ENCODE results near the gene MED20.

DNA sequence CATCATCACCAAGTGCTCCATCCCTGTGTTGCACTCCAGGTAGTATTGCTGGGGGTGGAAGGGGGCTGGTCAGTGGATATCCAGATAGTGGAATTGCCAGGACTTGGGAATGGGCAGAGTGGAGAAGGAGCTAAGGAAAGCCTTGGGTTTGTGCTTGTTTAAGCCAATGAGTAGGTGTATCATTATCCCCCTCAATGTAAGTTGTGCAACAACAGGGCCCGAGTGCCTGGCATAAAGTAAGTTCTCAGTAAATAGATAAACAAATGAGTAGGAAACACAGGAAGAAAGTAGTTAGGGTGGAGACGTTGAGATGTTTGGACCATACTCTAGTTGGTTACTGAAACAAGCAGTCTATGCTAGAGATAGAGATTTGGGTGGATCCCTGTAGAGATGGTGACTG, 10.9 kb upstream of the MED20 start:
- TF ChIP-seq GATA2 (CRISPR knock-in tag; IDR thresholded peaks at IDR 0.05) = no peak
- TF ChIP-seq, protein P1, sequence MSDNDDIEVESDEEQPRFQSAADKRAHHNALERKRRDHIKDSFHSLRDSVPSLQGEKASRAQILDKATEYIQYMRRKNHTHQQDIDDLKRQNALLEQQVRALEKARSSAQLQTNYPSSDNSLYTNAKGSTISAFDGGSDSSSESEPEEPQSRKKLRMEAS (IDR thresholded peaks at IDR 0.05; ENCODE audit: low read depth) = no peak
- TF ChIP-seq, protein P2, sequence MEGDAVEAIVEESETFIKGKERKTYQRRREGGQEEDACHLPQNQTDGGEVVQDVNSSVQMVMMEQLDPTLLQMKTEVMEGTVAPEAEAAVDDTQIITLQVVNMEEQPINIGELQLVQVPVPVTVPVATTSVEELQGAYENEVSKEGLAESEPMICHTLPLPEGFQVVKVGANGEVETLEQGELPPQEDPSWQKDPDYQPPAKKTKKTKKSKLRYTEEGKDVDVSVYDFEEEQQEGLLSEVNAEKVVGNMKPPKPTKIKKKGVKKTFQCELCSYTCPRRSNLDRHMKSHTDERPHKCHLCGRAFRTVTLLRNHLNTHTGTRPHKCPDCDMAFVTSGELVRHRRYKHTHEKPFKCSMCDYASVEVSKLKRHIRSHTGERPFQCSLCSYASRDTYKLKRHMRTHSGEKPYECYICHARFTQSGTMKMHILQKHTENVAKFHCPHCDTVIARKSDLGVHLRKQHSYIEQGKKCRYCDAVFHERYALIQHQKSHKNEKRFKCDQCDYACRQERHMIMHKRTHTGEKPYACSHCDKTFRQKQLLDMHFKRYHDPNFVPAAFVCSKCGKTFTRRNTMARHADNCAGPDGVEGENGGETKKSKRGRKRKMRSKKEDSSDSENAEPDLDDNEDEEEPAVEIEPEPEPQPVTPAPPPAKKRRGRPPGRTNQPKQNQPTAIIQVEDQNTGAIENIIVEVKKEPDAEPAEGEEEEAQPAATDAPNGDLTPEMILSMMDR (IDR thresholded peaks at IDR 0.05) = no peak
- TF ChIP-seq, protein P3, sequence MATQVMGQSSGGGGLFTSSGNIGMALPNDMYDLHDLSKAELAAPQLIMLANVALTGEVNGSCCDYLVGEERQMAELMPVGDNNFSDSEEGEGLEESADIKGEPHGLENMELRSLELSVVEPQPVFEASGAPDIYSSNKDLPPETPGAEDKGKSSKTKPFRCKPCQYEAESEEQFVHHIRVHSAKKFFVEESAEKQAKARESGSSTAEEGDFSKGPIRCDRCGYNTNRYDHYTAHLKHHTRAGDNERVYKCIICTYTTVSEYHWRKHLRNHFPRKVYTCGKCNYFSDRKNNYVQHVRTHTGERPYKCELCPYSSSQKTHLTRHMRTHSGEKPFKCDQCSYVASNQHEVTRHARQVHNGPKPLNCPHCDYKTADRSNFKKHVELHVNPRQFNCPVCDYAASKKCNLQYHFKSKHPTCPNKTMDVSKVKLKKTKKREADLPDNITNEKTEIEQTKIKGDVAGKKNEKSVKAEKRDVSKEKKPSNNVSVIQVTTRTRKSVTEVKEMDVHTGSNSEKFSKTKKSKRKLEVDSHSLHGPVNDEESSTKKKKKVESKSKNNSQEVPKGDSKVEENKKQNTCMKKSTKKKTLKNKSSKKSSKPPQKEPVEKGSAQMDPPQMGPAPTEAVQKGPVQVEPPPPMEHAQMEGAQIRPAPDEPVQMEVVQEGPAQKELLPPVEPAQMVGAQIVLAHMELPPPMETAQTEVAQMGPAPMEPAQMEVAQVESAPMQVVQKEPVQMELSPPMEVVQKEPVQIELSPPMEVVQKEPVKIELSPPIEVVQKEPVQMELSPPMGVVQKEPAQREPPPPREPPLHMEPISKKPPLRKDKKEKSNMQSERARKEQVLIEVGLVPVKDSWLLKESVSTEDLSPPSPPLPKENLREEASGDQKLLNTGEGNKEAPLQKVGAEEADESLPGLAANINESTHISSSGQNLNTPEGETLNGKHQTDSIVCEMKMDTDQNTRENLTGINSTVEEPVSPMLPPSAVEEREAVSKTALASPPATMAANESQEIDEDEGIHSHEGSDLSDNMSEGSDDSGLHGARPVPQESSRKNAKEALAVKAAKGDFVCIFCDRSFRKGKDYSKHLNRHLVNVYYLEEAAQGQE (IDR thresholded peaks at IDR 0.05; ENCODE audit: low read depth, low read length) = no peak
- TF ChIP-seq RAD21 (IDR thresholded peaks at IDR 0.05; ENCODE audit: low read length) = no peak
- TF ChIP-seq, protein P4, sequence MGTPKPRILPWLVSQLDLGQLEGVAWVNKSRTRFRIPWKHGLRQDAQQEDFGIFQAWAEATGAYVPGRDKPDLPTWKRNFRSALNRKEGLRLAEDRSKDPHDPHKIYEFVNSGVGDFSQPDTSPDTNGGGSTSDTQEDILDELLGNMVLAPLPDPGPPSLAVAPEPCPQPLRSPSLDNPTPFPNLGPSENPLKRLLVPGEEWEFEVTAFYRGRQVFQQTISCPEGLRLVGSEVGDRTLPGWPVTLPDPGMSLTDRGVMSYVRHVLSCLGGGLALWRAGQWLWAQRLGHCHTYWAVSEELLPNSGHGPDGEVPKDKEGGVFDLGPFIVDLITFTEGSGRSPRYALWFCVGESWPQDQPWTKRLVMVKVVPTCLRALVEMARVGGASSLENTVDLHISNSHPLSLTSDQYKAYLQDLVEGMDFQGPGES (IDR thresholded peaks at IDR 0.05; ENCODE audit: low read depth, low read length) = no peak
- TF ChIP-seq, protein P5, sequence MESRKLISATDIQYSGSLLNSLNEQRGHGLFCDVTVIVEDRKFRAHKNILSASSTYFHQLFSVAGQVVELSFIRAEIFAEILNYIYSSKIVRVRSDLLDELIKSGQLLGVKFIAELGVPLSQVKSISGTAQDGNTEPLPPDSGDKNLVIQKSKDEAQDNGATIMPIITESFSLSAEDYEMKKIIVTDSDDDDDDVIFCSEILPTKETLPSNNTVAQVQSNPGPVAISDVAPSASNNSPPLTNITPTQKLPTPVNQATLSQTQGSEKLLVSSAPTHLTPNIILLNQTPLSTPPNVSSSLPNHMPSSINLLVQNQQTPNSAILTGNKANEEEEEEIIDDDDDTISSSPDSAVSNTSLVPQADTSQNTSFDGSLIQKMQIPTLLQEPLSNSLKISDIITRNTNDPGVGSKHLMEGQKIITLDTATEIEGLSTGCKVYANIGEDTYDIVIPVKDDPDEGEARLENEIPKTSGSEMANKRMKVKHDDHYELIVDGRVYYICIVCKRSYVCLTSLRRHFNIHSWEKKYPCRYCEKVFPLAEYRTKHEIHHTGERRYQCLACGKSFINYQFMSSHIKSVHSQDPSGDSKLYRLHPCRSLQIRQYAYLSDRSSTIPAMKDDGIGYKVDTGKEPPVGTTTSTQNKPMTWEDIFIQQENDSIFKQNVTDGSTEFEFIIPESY (IDR thresholded peaks at IDR 0.05; ENCODE audit: borderline replicate concordance, low read depth) = no peak
- TF ChIP-seq YY1 (IDR thresholded peaks at IDR 0.05; ENCODE audit: low read depth) = no peak
- no peak for TF ChIP-seq MXI1 (IDR thresholded peaks at IDR 0.05; ENCODE audit: low read depth, low read length)
- TF ChIP-seq, protein P6, sequence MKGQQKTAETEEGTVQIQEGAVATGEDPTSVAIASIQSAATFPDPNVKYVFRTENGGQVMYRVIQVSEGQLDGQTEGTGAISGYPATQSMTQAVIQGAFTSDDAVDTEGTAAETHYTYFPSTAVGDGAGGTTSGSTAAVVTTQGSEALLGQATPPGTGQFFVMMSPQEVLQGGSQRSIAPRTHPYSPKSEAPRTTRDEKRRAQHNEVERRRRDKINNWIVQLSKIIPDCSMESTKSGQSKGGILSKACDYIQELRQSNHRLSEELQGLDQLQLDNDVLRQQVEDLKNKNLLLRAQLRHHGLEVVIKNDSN (IDR thresholded peaks at IDR 0.05; ENCODE audit: borderline replicate concordance, low read depth) = no peak
- TF ChIP-seq TAF1 (IDR thresholded peaks at IDR 0.05; ENCODE audit: borderline replicate concordance, low read depth, low read length) = no peak

Measured in SK-N-SH (cell line).